H1 (cell line): Measurements from ENCODE around the gene DHDH. TPM values are rescaled to one million over a fixed set of nuclear protein-coding genes. Genes with fewer than 3 reads are reported as not detected.

Source experiments
- CTBP2 ChIP-seq: IDR thresholded peaks from 2 replicates; pipeline ENCODE4 v1.7.0; 2011; ENCODE audit warnings: borderline replicate concordance, mild to moderate bottlenecking, moderate library complexity, mixed read lengths, low read length; ENCODE audit not compliant: insufficient read depth, insufficient read length
- E2F6 ChIP-seq: IDR thresholded peaks from 2 replicates; pipeline ENCODE4 v1.6.1; 2012; ENCODE audit warnings: inconsistent platforms
- GTF2F1 ChIP-seq: IDR thresholded peaks from 2 replicates; pipeline ENCODE4 v1.6.1; 2012; ENCODE audit warnings: low read depth, low read length, improper control_type of control experiment, borderline replicate concordance
- JUND ChIP-seq: IDR thresholded peaks from 2 replicates; pipeline ENCODE4 v1.6.1; 2011; ENCODE audit warnings: mild to moderate bottlenecking, improper control_type of control experiment, low read length
- MAFK ChIP-seq: IDR thresholded peaks from 2 replicates; pipeline ENCODE4 v1.6.1; 2012; ENCODE audit warnings: low read depth, mild to moderate bottlenecking, improper control_type of control experiment, low read length
- POLR2AphosphoS5 ChIP-seq: IDR thresholded peaks from 2 replicates; pipeline ENCODE4 v1.6.1; 2011; ENCODE audit warnings: low read depth, low read length
- SIRT6 ChIP-seq: IDR thresholded peaks from one replicate; pipeline ENCODE4 v1.7.1; 2012; ENCODE audit warnings: low read length, inconsistent platforms
- YY1 ChIP-seq: IDR thresholded peaks from 2 replicates; pipeline ENCODE4 v1.6.1; 2011; ENCODE audit warnings: low read depth, mild to moderate bottlenecking, low read length
- ZNF274 ChIP-seq: IDR thresholded peaks from 2 replicates; pipeline ENCODE4 v1.7.0; 2012; ENCODE audit warnings: low read length, borderline replicate concordance; ENCODE audit errors: extremely low read depth
- polyA plus RNA-seq, 7 experiments: library from polyadenylated mRNA; depleted of rRNA in 3 of 7; stranded (reverse) in 5 of 7; unstranded in 2 of 7; fragments of >200 nt in 5 of 7; fragments of 200-250 nt in 2 of 7; gene quantifications; 1 replicate in 5 of 7; 2 replicates in 1 of 7; 4 replicates in 1 of 7; pipeline versions ENCODE4 v1.2.1 to v1.2.3, GENCODE V29; 2011 to 2013; ENCODE audit warnings: missing spikeins in 2 of 7, mixed read lengths in 2 of 7
- total RNA-seq: library from RNA; stranded (reverse); fragmentation: NEBNext Ultra II Directional; extraction: Animal tissue kit (Norgen Biotek cat#: 25700); gene quantifications from 2 replicates; pipeline ENCODE4 v1.2.1, GENCODE V29; 2021

Gene DHDH
- total and polyA plus RNA-seq, 2 of the 8 experiments (the other 6 are each of a cell fraction or from before 2014, with no cell fraction given) = 2.2 to 2.8 TPM

DNA sequence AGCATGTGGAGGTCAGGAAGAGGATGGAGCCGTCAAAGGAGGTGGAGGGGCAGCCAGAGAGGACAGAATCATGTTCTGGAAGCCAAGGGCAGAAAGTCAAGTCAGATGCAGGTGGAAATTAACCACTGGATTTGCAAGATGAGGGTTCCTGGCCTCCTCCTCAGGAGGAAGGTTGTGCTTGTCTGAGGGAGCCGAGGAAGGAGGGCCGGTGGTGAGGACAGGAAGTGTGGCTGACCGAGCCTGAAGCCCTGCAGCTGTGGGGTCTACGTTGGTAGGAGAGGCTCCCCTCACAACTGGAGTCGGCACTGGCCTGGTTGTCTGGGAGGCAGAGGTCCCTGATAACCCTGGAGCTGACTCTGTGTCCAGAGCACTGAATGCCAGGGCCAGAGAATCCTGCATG is 15.4 kb upstream of the DHDH start (continued):
- TF ChIP-seq MAFK = no peak
- no peak for TF ChIP-seq GTF2F1
- TF ChIP-seq SIRT6 = no peak
- no peak for TF ChIP-seq POLR2AphosphoS5
- TF ChIP-seq ZNF274 = no peak
- no peak for TF ChIP-seq JUND
- no peak for TF ChIP-seq YY1
- no peak for TF ChIP-seq CTBP2
- TF ChIP-seq E2F6 = no peak
